ENCODE data around the gene PVALEF.

Gene PVALEF

GRCh38 chr17:81190591-81190990 lies 25.3 kb downstream of the PVALEF start:
- Histone ChIP-seq H3K4me3 (ENCODE audit: low read length) (no peak overlapping the region), H3K79me1 (ENCODE audit: low read length) (no peaks in the 10 kb centered on the region), H3K27ac (ENCODE audit: low read depth, low read length) (no peak overlapping the region)

DNA sequence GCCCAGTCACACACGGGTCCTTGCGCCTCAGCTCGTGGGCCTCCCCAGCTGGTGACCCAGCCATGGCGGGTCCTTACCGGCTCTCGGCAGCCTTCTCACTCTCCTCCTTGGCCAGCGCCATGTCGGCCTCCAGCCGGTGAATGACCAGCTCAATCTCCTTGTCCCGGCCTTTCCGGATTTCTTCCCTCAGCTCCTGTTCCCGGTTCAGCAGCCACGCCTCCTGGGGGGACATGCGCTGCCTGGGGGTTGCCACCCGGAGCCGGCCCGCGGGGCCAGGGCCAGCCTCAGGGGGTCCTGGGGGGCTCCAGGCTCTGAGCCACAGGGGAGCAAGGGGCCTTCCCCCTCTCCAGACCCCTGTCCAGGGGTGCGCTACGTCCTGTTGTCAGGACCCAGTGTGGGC lies 25.8 kb downstream of the PVALEF start:
- WGBS (ENCODE audit: extremely low coverage, insufficient coverage, low lambda C conversion rate) = no CpG with 5 or more reads among the region's 20 CpGs
- H3K27ac ChIP-seq (ENCODE audit: low read depth, low read length) = no peak overlapping the region
- no peak overlapping the region for H3K9ac ChIP-seq (ENCODE audit: low read length)
- H2AK5ac ChIP-seq (ENCODE audit: low read length) = no peak overlapping the region
- H3K18ac ChIP-seq (ENCODE audit: low read length) = no peak overlapping the region
- no peak overlapping the region for H4K8ac ChIP-seq (ENCODE audit: low read depth, low read length)
- no peaks in the 10 kb centered on the region for H3K4me1 ChIP-seq (ENCODE audit: control insufficient read depth, low read depth, low read length)
- no peak overlapping the region for H3K4ac ChIP-seq (ENCODE audit: low read depth, low read length)
- H3K79me2 ChIP-seq (ENCODE audit: control insufficient read depth, insufficient read depth, low read length) = no peaks in the 10 kb centered on the region
- DNase-seq = no peak
- no peaks in the 10 kb centered on the region for H3K27me3 ChIP-seq (ENCODE audit: insufficient read depth, low read length, poor library complexity)
- no peak overlapping the region for H4K5ac ChIP-seq (ENCODE audit: low read length)
- H3K79me1 ChIP-seq (ENCODE audit: low read length) = no peaks in the 10 kb centered on the region
- H3K56ac ChIP-seq (ENCODE audit: low read length) = no peak overlapping the region
- no peak overlapping the region for H2BK15ac ChIP-seq (replicated peaks; ENCODE audit: low read depth)
- no peak overlapping the region for H2BK5ac ChIP-seq (ENCODE audit: low read length)
- no peak overlapping the region for H2BK120ac ChIP-seq (ENCODE audit: low read depth, low read length)
- H3K36me3 ChIP-seq (ENCODE audit: control insufficient read depth, insufficient read depth, low read length) = no peaks in the 10 kb centered on the region
- no peak overlapping the region for H3K4me2 ChIP-seq (ENCODE audit: low read length)
- no peak overlapping the region for H3K4me3 ChIP-seq (ENCODE audit: low read length)
- no peak overlapping the region for H3K23ac ChIP-seq (ENCODE audit: low read length)

More at GRCh38 chr17:81190591-81190990, 25.3 kb downstream of the PVALEF start:
- H3K79me2 ChIP-seq (ENCODE audit: control insufficient read depth, insufficient read depth, low read length) = no peaks in the 10 kb centered on the region
- no peak overlapping the region for H3K4ac ChIP-seq (ENCODE audit: low read depth, low read length)
- no peak overlapping the region for H3K56ac ChIP-seq (ENCODE audit: low read length)
- H3K36me3 ChIP-seq (ENCODE audit: control insufficient read depth, insufficient read depth, low read length) = no peaks in the 10 kb centered on the region
- H3K9ac ChIP-seq (ENCODE audit: low read length) = no peak overlapping the region
- H4K5ac ChIP-seq (ENCODE audit: low read length) = no peak overlapping the region
- H2BK120ac ChIP-seq (ENCODE audit: low read depth, low read length) = no peak overlapping the region
- no peak overlapping the region for H3K4me2 ChIP-seq (ENCODE audit: low read length)
- H2AK5ac ChIP-seq (ENCODE audit: low read length) = no peak overlapping the region
- no peak overlapping the region for H3K23ac ChIP-seq (ENCODE audit: low read length)
- no CpG with 5 or more reads among the region's 28 CpGs for WGBS (ENCODE audit: extremely low coverage, insufficient coverage, low lambda C conversion rate)
- H3K4me1 ChIP-seq (ENCODE audit: control insufficient read depth, low read depth, low read length) = no peaks in the 10 kb centered on the region
- DNase-seq = no peak
- no peak overlapping the region for H4K8ac ChIP-seq (ENCODE audit: low read depth, low read length)
- no peak overlapping the region for H2BK5ac ChIP-seq (ENCODE audit: low read length)
- H2BK15ac ChIP-seq (replicated peaks; ENCODE audit: low read depth) = no peak overlapping the region
- H3K27me3 ChIP-seq (ENCODE audit: insufficient read depth, low read length, poor library complexity) = no peaks in the 10 kb centered on the region
- no peak overlapping the region for H3K18ac ChIP-seq (ENCODE audit: low read length)

DNA sequence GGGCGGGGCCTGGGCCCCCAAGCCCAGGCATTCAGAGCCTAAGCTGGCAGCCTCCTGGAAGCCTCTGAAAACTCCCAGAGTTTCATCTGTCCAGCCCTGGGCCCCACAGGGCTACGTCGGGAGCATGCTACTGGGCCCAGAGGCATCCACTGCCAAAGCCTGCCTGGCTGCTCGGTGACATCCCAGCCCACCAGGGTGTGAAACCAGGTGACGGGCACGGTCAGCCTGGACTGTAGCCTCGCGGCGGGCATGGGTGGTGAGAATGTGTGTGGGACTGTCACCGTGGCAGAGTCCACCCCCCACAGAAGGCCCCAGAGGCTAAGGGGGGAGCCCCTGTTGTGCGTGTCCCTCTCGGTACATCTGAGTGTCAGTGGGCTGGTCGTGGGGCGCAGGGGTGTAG lies 26.3 kb downstream of the PVALEF start:
- no peak overlapping the region for H3K4me2 ChIP-seq (ENCODE audit: low read length)
- H3K18ac ChIP-seq (ENCODE audit: low read length) = no peak overlapping the region
- no peak overlapping the region for H3K9ac ChIP-seq (ENCODE audit: low read length)
- no peaks in the 10 kb centered on the region for H3K79me1 ChIP-seq (ENCODE audit: low read length)
- no peak overlapping the region for H3K27ac ChIP-seq (ENCODE audit: low read depth, low read length)
- no peaks in the 10 kb centered on the region for H3K36me3 ChIP-seq (ENCODE audit: control insufficient read depth, insufficient read depth, low read length)
- H3K56ac ChIP-seq (ENCODE audit: low read length) = no peak overlapping the region
- H3K27me3 ChIP-seq (ENCODE audit: insufficient read depth, low read length, poor library complexity) = no peaks in the 10 kb centered on the region
- WGBS (ENCODE audit: extremely low coverage, insufficient coverage, low lambda C conversion rate) = no CpG with 5 or more reads among the region's 14 CpGs
- DNase-seq = no peak
- no peak overlapping the region for H4K8ac ChIP-seq (ENCODE audit: low read depth, low read length)
- H4K5ac ChIP-seq (ENCODE audit: low read length) = no peak overlapping the region
- H3K23ac ChIP-seq (ENCODE audit: low read length) = no peak overlapping the region
- no peaks in the 10 kb centered on the region for H3K79me2 ChIP-seq (ENCODE audit: control insufficient read depth, insufficient read depth, low read length)
- no peaks in the 10 kb centered on the region for H3K4me1 ChIP-seq (ENCODE audit: control insufficient read depth, low read depth, low read length)
- no peak overlapping the region for H2BK15ac ChIP-seq (replicated peaks; ENCODE audit: low read depth)
- no peak overlapping the region for H3K4ac ChIP-seq (ENCODE audit: low read depth, low read length)
- no peak overlapping the region for H3K4me3 ChIP-seq (ENCODE audit: low read length)
- H2AK5ac ChIP-seq (ENCODE audit: low read length) = no peak overlapping the region
- H2BK120ac ChIP-seq (ENCODE audit: low read depth, low read length) = no peak overlapping the region
- H2BK5ac ChIP-seq (ENCODE audit: low read length) = no peak overlapping the region

DNA sequence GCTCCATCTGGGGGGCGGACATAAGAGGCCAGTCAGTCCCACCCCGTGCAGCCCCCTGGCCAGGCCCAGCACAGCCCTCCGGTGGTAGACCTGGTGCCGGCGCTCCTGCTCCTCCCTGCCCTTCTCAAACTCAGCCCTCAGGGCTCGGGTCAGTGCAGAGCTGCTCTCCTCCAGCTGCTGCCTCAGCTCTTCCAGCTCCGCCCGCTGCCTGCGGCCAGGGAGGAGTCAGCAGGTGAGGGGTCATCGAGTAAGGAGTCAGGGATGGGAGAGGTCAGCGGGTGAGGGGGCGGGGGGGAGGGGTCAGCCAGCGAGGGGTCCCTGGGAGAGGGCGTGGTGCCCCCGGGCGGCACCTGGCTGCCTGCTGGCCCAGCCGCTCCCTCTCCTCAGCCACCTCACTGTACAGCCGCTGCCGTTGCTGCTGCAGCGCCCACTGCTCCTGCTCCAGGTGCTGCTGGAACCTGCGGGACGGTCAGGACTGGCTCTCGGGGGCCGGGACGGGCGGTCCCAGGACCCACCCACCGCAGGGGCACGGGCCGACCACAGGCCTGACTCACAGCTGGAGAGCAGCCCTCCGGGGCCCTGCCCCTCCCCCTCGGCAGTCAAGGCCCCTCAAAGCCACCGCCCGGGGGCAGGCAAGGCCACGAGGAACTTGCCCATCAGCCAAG lies 27.2 kb downstream of the PVALEF start:
- Histone ChIP-seq H3K79me1 (ENCODE audit: low read length) (no peaks in the 10 kb centered on the region), H4K5ac (ENCODE audit: low read length) (no peak overlapping the region), H3K4me1 (ENCODE audit: control insufficient read depth, low read depth, low read length) (no peaks in the 10 kb centered on the region), H3K36me3 (ENCODE audit: control insufficient read depth, insufficient read depth, low read length) (no peaks in the 10 kb centered on the region), H3K4me2 (ENCODE audit: low read length) (no peak overlapping the region), H3K27me3 (ENCODE audit: insufficient read depth, low read length, poor library complexity) (no peaks in the 10 kb centered on the region), H3K4me3 (ENCODE audit: low read length) (no peak overlapping the region), H2BK5ac (ENCODE audit: low read length) (no peak overlapping the region), H2AK5ac (ENCODE audit: low read length) (no peak overlapping the region), H3K18ac (ENCODE audit: low read length) (no peak overlapping the region), H3K23ac (ENCODE audit: low read length) (no peak overlapping the region), H3K9ac (ENCODE audit: low read length) (no peak overlapping the region), H3K4ac (ENCODE audit: low read depth, low read length) (no peak overlapping the region), H3K27ac (ENCODE audit: low read depth, low read length) (no peak overlapping the region), H2BK120ac (ENCODE audit: low read depth, low read length) (no peak overlapping the region), H3K56ac (ENCODE audit: low read length) (no peak overlapping the region), H3K79me2 (ENCODE audit: control insufficient read depth, insufficient read depth, low read length) (no peaks in the 10 kb centered on the region), H2BK15ac (replicated peaks; ENCODE audit: low read depth) (no peak overlapping the region), H4K8ac (ENCODE audit: low read depth, low read length) (no peak overlapping the region)
- WGBS (ENCODE audit: extremely low coverage, insufficient coverage, low lambda C conversion rate) = no CpG with 5 or more reads among the region's 34 CpGs
- DNase-seq = no peak

DNA sequence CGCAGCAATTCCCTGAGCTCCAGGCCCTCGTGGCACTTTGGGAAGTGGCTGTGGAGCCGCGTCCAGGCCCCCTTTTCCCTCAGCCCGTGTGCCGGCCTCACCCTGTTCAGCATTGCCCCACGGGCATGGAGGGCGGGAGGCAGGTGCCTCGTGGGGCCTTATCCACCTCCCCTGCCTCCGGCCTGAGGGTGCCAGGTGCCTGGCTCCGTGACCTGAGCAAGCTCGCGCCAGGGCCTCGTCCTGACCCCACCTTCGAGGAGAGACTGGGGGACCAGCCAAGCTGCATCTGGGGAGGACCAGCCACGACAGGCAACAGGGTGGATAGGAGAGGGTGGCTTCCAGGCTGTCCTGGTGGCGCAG lies 27.7 kb downstream of the PVALEF start:
- Histone ChIP-seq H2BK15ac (replicated peaks; ENCODE audit: low read depth) (no peak overlapping the region), H3K4me2 (ENCODE audit: low read length) (no peak overlapping the region), H3K79me2 (ENCODE audit: control insufficient read depth, insufficient read depth, low read length) (no peaks in the 10 kb centered on the region), H3K79me1 (ENCODE audit: low read length) (no peaks in the 10 kb centered on the region), H2BK5ac (ENCODE audit: low read length) (no peak overlapping the region), H3K9ac (ENCODE audit: low read length) (no peak overlapping the region), H2BK120ac (ENCODE audit: low read depth, low read length) (no peak overlapping the region), H3K4me3 (ENCODE audit: low read length) (no peak overlapping the region), H3K4ac (ENCODE audit: low read depth, low read length) (no peak overlapping the region), H3K56ac (ENCODE audit: low read length) (no peak overlapping the region), H3K36me3 (ENCODE audit: control insufficient read depth, insufficient read depth, low read length) (no peaks in the 10 kb centered on the region), H3K18ac (ENCODE audit: low read length) (no peak overlapping the region), H3K4me1 (ENCODE audit: control insufficient read depth, low read depth, low read length) (no peaks in the 10 kb centered on the region), H3K27me3 (ENCODE audit: insufficient read depth, low read length, poor library complexity) (no peaks in the 10 kb centered on the region), H3K27ac (ENCODE audit: low read depth, low read length) (no peak overlapping the region), H4K8ac (ENCODE audit: low read depth, low read length) (no peak overlapping the region), H4K5ac (ENCODE audit: low read length) (no peak overlapping the region), H3K23ac (ENCODE audit: low read length) (no peak overlapping the region), H2AK5ac (ENCODE audit: low read length) (no peak overlapping the region)
- DNase-seq = no peak
- no CpG with 5 or more reads among the region's 17 CpGs for WGBS (ENCODE audit: extremely low coverage, insufficient coverage, low lambda C conversion rate)
